ENCODE results near the gene PACRG. TPM values are rescaled to one million over a fixed set of nuclear protein-coding genes. Genes with fewer than 3 reads are reported as not detected.

The PACRG gene
- total and polyA plus RNA-seq, 2 of the 4 experiments (the other 2 are of a cell fraction), result not detected

GRCh38 chr6:163179721-163180120, 451.9 kb downstream of the PACRG start:
- ATAC-seq (ENCODE audit: low read depth), result no peak
- no peak overlapping the region for H3K27ac ChIP-seq (ENCODE audit: insufficient read depth, low read length)
- H3K79me1 ChIP-seq (ENCODE audit: low read depth in 1 of 2, low read length in 2 of 2), result no peaks in the 10 kb centered on the region
- no peak overlapping the region for H3K14ac ChIP-seq (replicated peaks; ENCODE audit: low read depth, low read length)
- no peak overlapping the region for H3K4me2 ChIP-seq (ENCODE audit: low read depth, low read length)
- H4K91ac ChIP-seq (ENCODE audit: insufficient read depth, low read depth, low read length), result no peak overlapping the region
- no peak overlapping the region for H2AFZ ChIP-seq (replicated peaks; ENCODE audit: low read length, poor library complexity)
- ChIA-PET POLR2A (ENCODE audit: unreplicated experiment) (no interaction called here), CTCF (no interaction called here)
- peaks cover 14% of the 10 kb centered on the region for H3K9me3 ChIP-seq (ENCODE audit: control insufficient read depth, insufficient read depth, low read length)
- no peaks in the 10 kb centered on the region for H3K9me1 ChIP-seq (ENCODE audit: insufficient read depth, low read length)
- DNase-seq, result no peak
- no peak overlapping the region for H3K23ac ChIP-seq (ENCODE audit: low read depth, low read length)
- no peak overlapping the region for H2BK120ac ChIP-seq (ENCODE audit: low read depth, low read length)
- no peak overlapping the region for H3K56ac ChIP-seq (ENCODE audit: extremely low read depth, insufficient read depth, low read length)
- BruUV-seq (replicated peaks), result no TSS peak
- dilution Hi-C loops (cut with HindIII; ENCODE audit: low sequenced_read_pairs, unreplicated experiment) (no loop called here), in situ Hi-C loops (cut with MboI; ENCODE audit: low sequenced_read_pairs) (no loop called here), intact Hi-C loops (cut with micrococcal nuclease) (no loop called here)
- H4K20me1 ChIP-seq (ENCODE audit: insufficient read depth, low read length), result no peaks in the 10 kb centered on the region
- no peaks in the 10 kb centered on the region for H3K27me3 ChIP-seq (ENCODE audit: control insufficient read depth, insufficient read depth, low read length)
- TF ChIP-seq NFE2L2 (IDR thresholded peaks at IDR 0.05; ENCODE audit: low read depth, low read length) (no peak), CEBPB (IDR thresholded peaks at IDR 0.05; ENCODE audit: low read depth, low read length) (no peak), ELK1 (IDR thresholded peaks at IDR 0.05; ENCODE audit: borderline replicate concordance, low read depth, low read length) (no peak), RAD21 (IDR thresholded peaks at IDR 0.05; ENCODE audit: low read length) (no peak), MXI1 (IDR thresholded peaks at IDR 0.05; ENCODE audit: borderline replicate concordance, low read depth, low read length) (no peak), USF2 (IDR thresholded peaks at IDR 0.05; ENCODE audit: low read depth, low read length) (no peak), FOS (IDR thresholded peaks at IDR 0.05; ENCODE audit: low read depth, low read length) (no peak), POLR2A (IDR thresholded peaks at IDR 0.05; ENCODE audit: low read depth, low read length) (no peak), CTCF (conservative IDR thresholded peaks at IDR 0.05; ENCODE audit: low read depth, low read length) (no peak), RCOR1 (IDR thresholded peaks at IDR 0.05; ENCODE audit: insufficient replicate concordance, low read length) (no peak), BHLHE40 (IDR thresholded peaks at IDR 0.05; ENCODE audit: low read depth, low read length) (no peak), RFX5 (IDR thresholded peaks at IDR 0.05; ENCODE audit: low read depth, low read length) (no peak), SMC3 (IDR thresholded peaks at IDR 0.05; ENCODE audit: low read depth, low read length) (no peak), CHD1 (IDR thresholded peaks at IDR 0.05; ENCODE audit: low read depth, low read length) (no peak), MAFK (IDR thresholded peaks at IDR 0.05; ENCODE audit: low read depth, low read length) (no peak), MAZ (IDR thresholded peaks at IDR 0.05; ENCODE audit: borderline replicate concordance, low read depth, low read length) (no peak)
- H3K18ac ChIP-seq (ENCODE audit: low read depth, low read length), result no peak overlapping the region
- no peak overlapping the region for H2BK15ac ChIP-seq (ENCODE audit: low read depth, low read length)
- no peak overlapping the region for H3K4ac ChIP-seq (ENCODE audit: low read depth, low read length)
- no peak overlapping the region for H2BK5ac ChIP-seq (ENCODE audit: low read depth, low read length, poor library complexity, severe bottlenecking)
- no peak overlapping the region for H4K8ac ChIP-seq (ENCODE audit: low read depth in 2 of 2, low read length in 2 of 2)
- H2AK5ac ChIP-seq (ENCODE audit: low read depth, low read length), result no peak overlapping the region
- no peak overlapping the region for H3K9ac ChIP-seq (ENCODE audit: low read depth, low read length)
- no CpG with 5 or more reads among the region's 7 CpGs for WGBS, 2 experiments (ENCODE audit: extremely low coverage in 2 of 2, insufficient read length in 1 of 2)
- no peak overlapping the region for H4K5ac ChIP-seq (ENCODE audit: low read depth, low read length)
- H2AK9ac ChIP-seq (replicated peaks; ENCODE audit: low read depth, low read length, poor library complexity), result no peak overlapping the region
- no peaks in the 10 kb centered on the region for H3K4me1 ChIP-seq (ENCODE audit: control insufficient read depth, insufficient read depth, low read length)
- H3K36me3 ChIP-seq (ENCODE audit: control insufficient read depth, insufficient read depth, low read length), result no peaks in the 10 kb centered on the region
- H3K4me3 ChIP-seq (ENCODE audit: insufficient read depth, low read depth, low read length), result no peak overlapping the region
- no peak overlapping the region for H2BK20ac ChIP-seq (ENCODE audit: low read depth, low read length)
